DLD1 (cell line): ENCODE results near the gene NPPC.
"Not testable (repeated sequence)": the region's sequence is repeated elsewhere in the genome, so short reads cannot be mapped to it uniquely, and the experiment has no call there.

Source experiments
- in situ Hi-C: cut with HindIII; loops from 2 replicates; pipeline ENCODE4 v1.10.0; 2017; ENCODE audit warnings: low sequenced_read_pairs

The NPPC gene

DNA sequence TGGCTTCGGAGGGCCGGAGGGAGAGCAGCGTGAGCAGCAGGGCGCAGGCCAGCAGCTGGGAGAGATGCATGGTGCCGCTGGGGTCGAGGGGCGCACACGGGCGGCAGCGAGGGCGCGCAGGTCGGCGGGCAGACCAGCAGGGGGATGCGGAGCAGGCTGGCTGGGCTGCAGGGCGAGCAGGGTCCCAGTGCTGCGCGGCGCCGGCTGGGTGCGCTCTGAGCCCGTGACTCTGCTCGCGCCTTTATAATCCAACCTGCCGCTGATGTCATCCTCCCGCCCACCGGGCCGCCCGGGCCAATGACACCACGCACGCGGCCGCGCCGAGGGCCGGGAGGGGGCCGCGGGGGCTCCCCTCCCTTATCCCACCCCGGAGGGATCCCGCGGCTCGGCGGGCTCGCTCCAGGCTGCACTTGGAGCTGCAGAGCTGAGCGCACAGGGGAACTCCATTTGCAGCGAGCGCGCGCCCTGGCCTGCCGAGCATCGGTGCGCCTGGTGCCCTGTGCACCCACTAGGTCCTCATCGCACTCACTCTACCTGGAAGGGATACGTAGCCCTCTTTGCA is at the start of gene NPPC:
TSS of gene NPPC (minus strand) at position 217 of the 562 bp plus-strand sequence. CDS start at position 70, 147 bp downstream.
- in situ Hi-C loops: no loop called here

- in situ Hi-C loops: no loop called here
Measured at GRCh38 chr2:231975001-231975400, 48.8 kb upstream of the NPPC start.

GRCh38 chr2:231970461-231970860 is 44.3 kb upstream of the NPPC start:
- in situ Hi-C loops: no loop called here

GRCh38 chr2:231968820-231969219 is 42.6 kb upstream of the NPPC start:
- in situ Hi-C loops: no loop called here

- in situ Hi-C loops: no loop called here
Measured at GRCh38 chr2:231966886-231967285, 40.7 kb upstream of the NPPC start.

DNA sequence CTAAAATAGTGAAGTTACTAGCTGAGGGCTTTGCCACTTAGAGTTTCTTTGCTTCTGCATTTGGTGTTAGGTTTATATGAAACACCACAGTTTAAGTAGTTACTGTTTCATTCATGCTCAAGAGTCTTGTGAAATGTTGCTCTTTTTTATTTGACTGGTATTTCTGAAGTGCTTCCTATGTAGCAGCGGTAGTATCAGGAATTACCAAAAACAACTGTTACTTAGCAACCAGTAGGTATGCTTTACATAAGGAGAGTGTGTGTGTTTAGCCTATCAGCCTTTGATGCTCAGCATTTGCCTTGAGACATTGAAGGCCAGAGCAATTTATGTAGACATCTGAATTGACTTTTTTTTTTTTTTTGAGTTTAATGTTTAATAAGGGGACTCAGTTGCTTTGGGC is 38.9 kb upstream of the NPPC start:
- in situ Hi-C loops: no loop called here

DNA sequence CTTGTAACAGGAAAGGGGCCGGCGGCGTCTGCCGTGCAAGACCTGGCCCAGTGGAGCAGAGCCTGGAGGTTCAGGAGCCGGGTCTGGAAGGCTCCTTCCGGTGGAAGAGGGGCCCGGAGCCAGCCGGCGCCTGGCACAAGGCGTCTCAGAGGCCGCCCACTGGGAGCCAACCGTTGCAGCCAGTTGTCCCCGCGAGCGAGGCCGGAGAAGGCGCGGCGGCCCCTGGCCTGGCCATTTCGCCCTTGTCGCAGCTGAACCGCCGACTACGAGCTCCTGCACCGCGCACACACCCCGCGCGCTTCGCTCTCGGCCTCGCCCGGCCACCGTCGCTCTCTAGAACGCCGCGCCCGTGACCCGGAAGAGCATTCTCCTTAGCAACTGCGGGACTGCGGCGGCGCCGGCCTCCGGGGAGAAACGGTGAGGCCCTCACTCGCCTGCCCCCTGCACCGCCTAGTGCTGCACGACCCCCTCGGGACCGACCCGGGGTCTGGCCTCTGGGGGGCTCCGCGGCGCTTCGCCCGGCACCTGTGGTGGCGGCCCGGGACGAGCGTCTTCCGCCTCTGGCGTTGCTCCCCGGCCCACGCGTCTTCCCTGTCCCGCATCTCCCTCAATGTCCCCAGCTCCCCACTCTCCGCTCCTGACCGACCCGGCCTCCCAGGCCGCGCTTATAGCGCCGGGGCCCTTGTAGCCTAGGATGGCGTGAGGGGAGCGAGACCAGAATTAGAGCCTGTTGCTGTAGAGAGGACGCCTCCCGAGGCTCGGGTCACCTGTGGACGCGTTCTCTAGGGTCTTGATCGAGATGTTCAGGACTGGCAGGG is 35.4 kb upstream of the NPPC start, which contains the start of gene DIS3L2:
TSS of gene DIS3L2 (plus strand) at position 365 of the 818 bp plus-strand sequence. CDS start 53,215 bp downstream, outside the sequence.
- in situ Hi-C loops: no loop called here

- in situ Hi-C loops: no loop called here
Measured at GRCh38 chr2:231960810-231961348, 34.7 kb upstream of the NPPC start.

GRCh38 chr2:231957913-231958763 is 31.9 kb upstream of the NPPC start:
- in situ Hi-C loops: no loop called here

GRCh38 chr2:231955758-231956472 is 29.7 kb upstream of the NPPC start:
- in situ Hi-C loops: no loop called here

GRCh38 chr2:231951452-231952035 is 25.3 kb upstream of the NPPC start:
- in situ Hi-C loops: no loop called here

- in situ Hi-C loops: no loop called here
Measured at GRCh38 chr2:231947694-231948093, 21.5 kb upstream of the NPPC start.

- in situ Hi-C loops: not testable (repeated sequence)
Measured at GRCh38 chr2:231947112-231947511, 20.9 kb upstream of the NPPC start.

DNA sequence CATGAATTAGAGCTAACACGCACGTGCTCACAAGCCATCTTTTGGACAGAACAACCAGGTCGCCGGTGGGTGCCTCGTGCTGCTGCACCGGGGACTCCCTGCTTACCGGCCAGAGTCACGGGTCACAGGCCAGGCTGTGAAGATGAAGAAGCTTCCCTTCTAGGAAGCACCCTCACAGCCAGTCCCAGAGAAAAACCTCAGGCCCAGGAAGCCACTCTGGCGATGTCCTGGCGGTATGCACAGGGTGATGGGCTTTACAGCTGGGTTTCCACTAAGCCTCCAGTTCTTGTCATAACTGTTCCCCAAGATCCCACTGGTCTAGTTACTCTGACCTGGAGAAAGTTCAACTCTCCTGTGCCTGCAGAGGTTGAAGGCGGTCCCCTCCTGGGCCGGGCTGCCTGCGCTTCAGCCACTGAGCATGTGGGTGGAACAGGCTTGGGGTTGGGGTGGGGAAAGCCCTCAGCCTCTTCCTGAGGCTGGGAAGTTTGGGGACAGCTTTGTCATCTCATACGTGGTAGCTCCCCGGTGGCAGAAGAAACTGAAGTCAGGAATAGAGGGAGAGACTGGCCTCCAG is 20.1 kb upstream of the NPPC start:
- in situ Hi-C loops: no loop called here

GRCh38 chr2:231942180-231942579 is 16.0 kb upstream of the NPPC start:
- in situ Hi-C loops: no loop called here

GRCh38 chr2:231941673-231942072 is 15.5 kb upstream of the NPPC start:
- in situ Hi-C loops: no loop called here

DNA sequence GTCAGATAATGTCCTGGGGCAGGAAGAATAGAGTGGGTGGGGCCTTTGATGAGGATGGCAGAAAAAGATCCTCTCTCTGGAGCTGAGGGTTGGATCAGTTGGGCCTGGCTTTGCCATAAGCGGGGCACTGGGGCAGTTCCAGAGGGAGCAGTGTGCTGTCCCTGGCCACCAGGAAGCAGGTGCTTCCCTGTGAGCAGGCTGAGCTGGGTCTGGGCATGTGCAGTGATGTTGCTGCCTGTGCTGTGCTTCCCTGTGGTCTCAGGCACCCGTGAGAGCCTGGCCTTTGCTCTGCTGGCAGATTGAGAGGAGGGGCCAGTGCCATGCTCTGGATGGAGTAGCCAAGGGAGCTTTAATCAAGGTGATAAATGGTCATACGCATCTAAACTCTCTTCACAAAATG is 14.6 kb upstream of the NPPC start:
- in situ Hi-C loops: no loop called here

DNA sequence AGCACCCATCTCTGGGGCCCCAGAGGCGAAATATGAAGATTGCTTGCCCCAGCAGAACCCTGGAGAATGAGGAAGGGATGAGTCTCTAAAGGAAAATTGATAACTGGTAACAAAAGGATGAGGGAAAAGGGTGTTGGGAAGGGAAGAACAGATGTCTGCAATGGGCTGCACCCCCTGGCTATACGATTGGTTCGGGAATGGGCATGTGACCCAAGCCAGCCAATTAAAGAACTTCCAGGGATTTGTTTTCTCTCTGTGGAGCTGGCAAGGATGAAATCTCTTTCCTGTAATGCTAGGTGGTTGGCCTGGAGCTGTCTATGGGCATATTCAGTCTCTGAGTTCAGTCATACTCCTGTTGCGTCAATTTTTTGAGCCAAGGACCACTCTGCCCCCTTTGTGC is 12.8 kb upstream of the NPPC start:
- in situ Hi-C loops: no loop called here

GRCh38 chr2:231937057-231937456 is 10.9 kb upstream of the NPPC start:
- in situ Hi-C loops: no loop called here

GRCh38 chr2:231936491-231936890 is 10.3 kb upstream of the NPPC start:
- in situ Hi-C loops: no loop called here
